Measurements from ENCODE around the gene UVSSA. TPM values are rescaled to one million over a fixed set of nuclear protein-coding genes. Genes with fewer than 3 reads are reported as not detected.
A peak's percentile ranks its signal among the peaks of the same experiment; 100 is the strongest.
"Not testable (repeated sequence)": the region's sequence is repeated elsewhere in the genome, so short reads cannot be mapped to it uniquely, and the experiment has no call there.

Gene UVSSA
- total RNA-seq, 2 donors from 2014 or later, result 18.2 to 26.0 TPM

- no peak for ATAC-seq
- H3K27me3 ChIP-seq, result no peaks in the 10 kb centered on the region
- WGBS, 2 donors, result 80 to 97% methylated on average over 8 of the region's 8 CpGs
These were observed 13.8 kb upstream of the UVSSA start for GRCh38 chr4:1333256-1333655.

GRCh38 chr4:1333851-1334578, 13.0 kb upstream of the UVSSA start:
- 67 to 85% methylated on average over 4 to 6 of the region's 12 CpGs for WGBS, 2 donors

More at GRCh38 chr4:1333256-1333655, 13.8 kb upstream of the UVSSA start:
- Histone ChIP-seq H3K9me3 (no peaks in the 10 kb centered on the region), H3K4me3 (no peak overlapping the region), H3K36me3 (replicated peaks in 1 of 2; ENCODE audit: insufficient read depth in 1 of 2, low read depth in 2 of 2) (peaks cover 0 to 33% of the 10 kb centered on the region in 2 donors), H3K27ac (no peak overlapping the region), H3K4me1 (no peaks in the 10 kb centered on the region)
- DNase-seq, result peak in 1 of 4 donors; percentile 37
- intact Hi-C loops (cut with DNase I), result no loop called here
- TF ChIP-seq POLR2A (IDR thresholded peaks at IDR 0.05) (no peak), CTCF (IDR thresholded peaks at IDR 0.05) (no peak)

GRCh38 chr4:1334579-1334895, 12.5 kb upstream of the UVSSA start:
- ATAC-seq (no peak), DNase-seq (no peak)

More at GRCh38 chr4:1333851-1334578, 13.0 kb upstream of the UVSSA start:
- Histone ChIP-seq H3K36me3 (replicated peaks in 1 of 2; ENCODE audit: insufficient read depth in 1 of 2, low read depth in 2 of 2) (peaks cover 0 to 30% of the 10 kb centered on the region in 2 donors), H3K27ac (peak overlapping the region in 1 of 4 donors; percentile 25)
- ATAC-seq; intact Hi-C loops (cut with DNase I); H3K4me1 ChIP-seq; DNase-seq; H3K9me3 ChIP-seq; H3K27me3 ChIP-seq; H3K4me3 ChIP-seq: not testable (repeated sequence)

GRCh38 chr4:1335193-1335883, 11.7 kb upstream of the UVSSA start:
- 84 to 100% methylated on average over 3 to 4 of the region's 4 CpGs for WGBS, 2 donors
- H3K27me3 ChIP-seq; intact Hi-C loops (cut with DNase I); ATAC-seq; H3K27ac ChIP-seq; DNase-seq; H3K4me3 ChIP-seq; H3K9me3 ChIP-seq; H3K4me1 ChIP-seq: not testable (repeated sequence)
- H3K36me3 ChIP-seq (replicated peaks in 1 of 2; ENCODE audit: insufficient read depth in 1 of 2, low read depth in 2 of 2), result peaks cover 0 to 36% of the 10 kb centered on the region in 2 donors

More at GRCh38 chr4:1334579-1334895, 12.5 kb upstream of the UVSSA start:
- Histone ChIP-seq H3K4me1 (no peaks in the 10 kb centered on the region), H3K27ac (peak overlapping the region in 1 of 4 donors; percentile 25), H3K36me3 (replicated peaks in 1 of 2; ENCODE audit: insufficient read depth in 1 of 2, low read depth in 2 of 2) (peaks cover 0 to 32% of the 10 kb centered on the region in 2 donors), H3K9me3 (no peaks in the 10 kb centered on the region), H3K27me3 (no peaks in the 10 kb centered on the region), H3K4me3 (no peak overlapping the region)
- TF ChIP-seq CTCF (IDR thresholded peaks at IDR 0.05) (no peak), POLR2A (IDR thresholded peaks at IDR 0.05) (no peak)
- WGBS, 2 donors, result 88 to 94% methylated on average over 6 of the region's 6 CpGs
- intact Hi-C loops (cut with DNase I), result no loop called here

- Histone ChIP-seq H3K27me3 (no peaks in the 10 kb centered on the region), H3K4me3 (no peak overlapping the region), H3K9me3 (no peaks in the 10 kb centered on the region), H3K36me3 (replicated peaks in 1 of 2; ENCODE audit: insufficient read depth in 1 of 2, low read depth in 2 of 2) (peaks cover 0 to 40% of the 10 kb centered on the region in 2 donors), H3K4me1 (no peaks in the 10 kb centered on the region), H3K27ac (no peak overlapping the region)
- WGBS, 2 donors, result 85 to 88% methylated on average over 4 to 7 of the region's 7 CpGs
- intact Hi-C loops (cut with DNase I), result no loop called here
- ATAC-seq (no peak), DNase-seq (no peak)
- TF ChIP-seq POLR2A (IDR thresholded peaks at IDR 0.05) (no peak), CTCF (IDR thresholded peaks at IDR 0.05) (no peak)
These were observed 10.9 kb upstream of the UVSSA start for GRCh38 chr4:1336088-1336491.

All from body of pancreas (tissue), 4 donors.